Dermis microvascular lymphatic vessel endothelial cell (primary cell): Measurements from ENCODE around the gene KRT9. TPM values are rescaled to one million over a fixed set of nuclear protein-coding genes. Genes with fewer than 3 reads are reported as not detected.

Experiments
- total RNA-seq: library from RNA; depleted of rRNA; stranded (reverse); fragments of >200 nt; gene quantifications from 2 replicates; pipeline ENCODE4 v1.2.1, GENCODE V29; 2014

KRT9 gene
- total RNA-seq, 1 donor from 2014 or later: not detected

Other genes with a start within 250 kb of the KRT9 start
- not detected in 2 replicates for gene KRT33A, start 221.2 kb downstream of the KRT9 start, total RNA-seq
- not detected in 2 replicates for gene KRT33B, start 202.2 kb downstream of the KRT9 start, total RNA-seq
- gene KRT34, start 189.8 kb downstream of the KRT9 start, total RNA-seq: under 0.01 TPM in 1 of 2 replicates, not detected in the other
- not detected in 2 replicates for gene KRT31, start 174.5 kb downstream of the KRT9 start, total RNA-seq
- gene KRT37, start 147.5 kb downstream of the KRT9 start, total RNA-seq: not detected in 2 replicates
- not detected in 2 replicates for gene KRT38, start 131.1 kb downstream of the KRT9 start, total RNA-seq
- gene KRT32, start 104.7 kb downstream of the KRT9 start, total RNA-seq: not detected in 2 replicates
- gene KRT35, start 90.9 kb downstream of the KRT9 start, total RNA-seq: not detected in 2 replicates
- gene KRT36, start 82.1 kb downstream of the KRT9 start, total RNA-seq: 0.38 TPM in 1 of 2 replicates, not detected in the other
- not detected in 2 replicates for gene KRT13, start 66.4 kb downstream of the KRT9 start, total RNA-seq
- gene KRT15, start 53.2 kb downstream of the KRT9 start, total RNA-seq: 0.13 and 1.2 TPM in 2 replicates
- gene KRT19, start 43.8 kb downstream of the KRT9 start, total RNA-seq: 4.2 and 11.3 TPM in 2 replicates
- gene KRT14, start 14.8 kb upstream of the KRT9 start, total RNA-seq: not detected in 2 replicates
- not detected in 2 replicates for gene KRT16, start 40.7 kb upstream of the KRT9 start, total RNA-seq
- gene KRT17, start 52.5 kb upstream of the KRT9 start, total RNA-seq: 0.25 and 0.39 TPM in 2 replicates
- gene EIF1, start 116.8 kb upstream of the KRT9 start, total RNA-seq: 43.6 and 66.6 TPM in 2 replicates
- gene GAST, start 140.3 kb upstream of the KRT9 start, total RNA-seq: not detected in 2 replicates
- 0.13 and 0.25 TPM in 2 replicates for gene HAP1, start 162.6 kb upstream of the KRT9 start, total RNA-seq
- gene JUP, start 214.7 kb upstream of the KRT9 start, total RNA-seq: 207 and 483 TPM in 2 replicates
- 36.5 and 67.6 TPM in 2 replicates for gene P3H4, start 239.9 kb upstream of the KRT9 start, total RNA-seq
- 105 and 159 TPM in 2 replicates for gene FKBP10, start 240.9 kb upstream of the KRT9 start, total RNA-seq